NCI-H226 (cell line): ENCODE results near the gene YY2.

Source experiments
- DNase-seq: peaks from one replicate; pipeline ENCODE4 v3.0.0-alpha.2; 2015

The YY2 gene

GRCh38 chrX:21875013-21875412, 19.2 kb downstream of the YY2 start:
- no peak for DNase-seq

- DNase-seq, result no peak
Measured at GRCh38 chrX:21881881-21882574, 26.2 kb downstream of the YY2 start.

- DNase-seq, result no peak
Measured at GRCh38 chrX:21883258-21883657, 27.5 kb downstream of the YY2 start.

GRCh38 chrX:21885568-21885967, 29.8 kb downstream of the YY2 start:
- DNase-seq, result peak; percentile 59

- DNase-seq, result no peak
Measured at GRCh38 chrX:21905313-21905712, 49.5 kb downstream of the YY2 start.

GRCh38 chrX:21905953-21906352, 50.2 kb downstream of the YY2 start:
- no peak for DNase-seq

GRCh38 chrX:21907260-21907659, 51.5 kb downstream of the YY2 start:
- DNase-seq, result no peak
